H1 (cell line): ENCODE measurements around the gene TBC1D10A. TPM values are rescaled to one million over a fixed set of nuclear protein-coding genes. Genes with fewer than 3 reads are reported as not detected.

Experiments
- CTCF ChIP-seq, 3 experiments: IDR thresholded peaks; 1 replicate in 2 of 3; 2 replicates in 1 of 3; pipeline versions ENCODE4 v1.5.1 to v1.6.1; 2011; ENCODE audit warnings: low read length in 3 of 3, mild to moderate bottlenecking in 3 of 3, inconsistent platforms in 2 of 3, low read depth in 1 of 3, moderate library complexity in 1 of 3; ENCODE audit not compliant: insufficient read depth in 1 of 3; ENCODE audit errors: control extremely low read depth in 1 of 3
- RBBP5 ChIP-seq: IDR thresholded peaks from 2 replicates; pipeline ENCODE4 v1.7.1; 2012; ENCODE audit warnings: low read depth, mild to moderate bottlenecking, inconsistent platforms, low read length, moderate library complexity, borderline replicate concordance
- SIRT6 ChIP-seq: IDR thresholded peaks from one replicate; pipeline ENCODE4 v1.7.1; 2012; ENCODE audit warnings: low read length, inconsistent platforms
- polyA plus RNA-seq, 7 experiments: library from polyadenylated mRNA; depleted of rRNA in 3 of 7; stranded (reverse) in 5 of 7; unstranded in 2 of 7; fragments of >200 nt in 5 of 7; fragments of 200-250 nt in 2 of 7; gene quantifications; 1 replicate in 5 of 7; 2 replicates in 1 of 7; 4 replicates in 1 of 7; pipeline versions ENCODE4 v1.2.1 to v1.2.3, GENCODE V29; 2011 to 2013; ENCODE audit warnings: missing spikeins in 2 of 7, mixed read lengths in 2 of 7
- total RNA-seq: library from RNA; stranded (reverse); fragmentation: NEBNext Ultra II Directional; extraction: Animal tissue kit (Norgen Biotek cat#: 25700); gene quantifications from 2 replicates; pipeline ENCODE4 v1.2.1, GENCODE V29; 2021

Gene TBC1D10A
- total and polyA plus RNA-seq, 2 of the 8 experiments (the other 6 are each of a cell fraction or from before 2014, with no cell fraction given): 5.4 to 7.0 TPM

DNA sequence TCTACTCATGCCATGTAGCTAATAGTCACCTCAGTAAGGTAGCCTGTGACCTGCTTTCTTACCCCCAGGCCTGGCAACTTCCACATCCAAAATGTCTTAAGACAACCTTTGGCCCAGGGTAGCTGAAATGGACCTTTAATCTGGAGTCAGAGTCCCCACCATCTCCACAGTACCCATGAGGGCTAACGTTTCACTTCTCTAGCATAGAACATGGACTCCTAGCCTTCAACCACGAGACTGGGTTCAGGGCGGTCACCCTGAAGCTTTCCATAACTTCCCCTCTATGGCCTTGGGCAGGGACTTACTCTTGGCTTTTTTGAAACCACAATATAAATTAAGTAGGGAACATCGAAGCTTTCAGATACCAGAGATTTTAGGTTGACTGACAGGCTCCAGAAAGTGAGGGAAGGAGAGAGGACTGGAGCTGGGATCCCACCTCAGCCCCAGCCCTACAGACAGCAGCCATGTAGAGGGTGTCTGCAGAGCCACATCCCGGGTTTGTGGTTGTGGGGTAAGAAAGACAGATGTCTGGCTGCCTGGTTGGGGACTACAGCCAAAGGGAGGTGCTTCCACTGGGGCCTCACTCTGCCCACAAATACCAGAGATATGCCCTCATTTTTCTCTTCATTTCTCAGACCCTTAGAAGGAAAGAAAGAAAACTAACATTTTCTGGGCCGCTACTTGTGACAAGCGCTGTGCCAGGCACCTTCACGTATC is 2.6 kb downstream of the TBC1D10A start (continued):
- TF ChIP-seq CTCF (IDR thresholded peaks at IDR 0.05; ENCODE audit: control extremely low read depth in 1 of 3, insufficient read depth in 1 of 3, low read depth in 1 of 3, low read length in 3 of 3) (no peak), RBBP5 (no peak), SIRT6 (no peak)
- TF ChIP-seq, all 59 proteins: peak for 0
